ENCODE results near the gene TCFL5. TPM values are rescaled to one million over a fixed set of nuclear protein-coding genes. Genes with fewer than 3 reads are reported as not detected.

TCFL5 gene
- total RNA-seq, 4 donors from 2014 or later, result 9.0 to 20.3 (median 12.7) TPM

DNA sequence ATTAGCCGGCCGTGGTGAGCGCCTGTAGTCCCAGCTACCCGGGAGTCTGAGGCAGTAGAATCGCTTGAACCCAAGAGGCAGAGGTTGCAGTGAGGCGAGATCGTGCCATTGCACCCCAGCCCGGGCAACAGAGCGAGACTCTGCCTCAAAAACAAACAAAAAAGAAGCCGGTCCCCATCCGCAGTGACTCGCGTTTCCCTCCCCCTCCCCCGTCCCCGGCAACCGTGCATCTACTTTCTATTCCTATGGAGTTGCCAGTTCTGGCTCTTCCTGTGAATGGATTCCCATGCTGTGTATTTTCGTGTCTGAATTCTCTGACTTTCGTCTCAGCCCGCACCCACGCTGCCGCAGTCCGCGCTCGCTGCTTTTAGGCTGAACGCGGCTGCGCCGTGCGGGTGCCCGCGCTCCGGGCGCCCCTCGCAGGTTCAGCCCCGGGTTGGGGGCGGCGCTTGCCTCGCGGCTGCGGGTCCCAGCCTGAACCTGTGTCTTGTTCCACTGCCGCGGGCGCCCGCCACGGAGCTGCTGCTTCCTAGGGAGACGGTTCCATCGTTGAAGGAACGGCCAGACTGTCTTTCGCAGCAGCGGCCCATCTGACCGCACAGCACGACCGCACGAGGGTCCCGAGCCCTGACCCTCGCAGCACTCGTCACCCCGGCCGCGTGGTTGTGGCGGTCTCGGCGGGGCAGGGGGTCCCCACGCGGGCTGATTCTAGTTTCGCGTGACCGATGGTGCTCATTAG is 66.4 kb downstream of the TCFL5 start:
- no peaks in the 10 kb centered on the region for H3K27me3 ChIP-seq
- H3K9me3 ChIP-seq, result no peaks in the 10 kb centered on the region
- WGBS, result 0% methylated on average over 47 of the region's 68 CpGs
- peak overlapping the region; percentile 90 for H3K27ac ChIP-seq
- no peak for TF ChIP-seq POLR2AphosphoS5 (IDR thresholded peaks at IDR 0.05)
- no peak for TF ChIP-seq EP300 (IDR thresholded peaks at IDR 0.05)
- no peak for TF ChIP-seq POLR2A (IDR thresholded peaks at IDR 0.05)
- TF ChIP-seq, protein P1, sequence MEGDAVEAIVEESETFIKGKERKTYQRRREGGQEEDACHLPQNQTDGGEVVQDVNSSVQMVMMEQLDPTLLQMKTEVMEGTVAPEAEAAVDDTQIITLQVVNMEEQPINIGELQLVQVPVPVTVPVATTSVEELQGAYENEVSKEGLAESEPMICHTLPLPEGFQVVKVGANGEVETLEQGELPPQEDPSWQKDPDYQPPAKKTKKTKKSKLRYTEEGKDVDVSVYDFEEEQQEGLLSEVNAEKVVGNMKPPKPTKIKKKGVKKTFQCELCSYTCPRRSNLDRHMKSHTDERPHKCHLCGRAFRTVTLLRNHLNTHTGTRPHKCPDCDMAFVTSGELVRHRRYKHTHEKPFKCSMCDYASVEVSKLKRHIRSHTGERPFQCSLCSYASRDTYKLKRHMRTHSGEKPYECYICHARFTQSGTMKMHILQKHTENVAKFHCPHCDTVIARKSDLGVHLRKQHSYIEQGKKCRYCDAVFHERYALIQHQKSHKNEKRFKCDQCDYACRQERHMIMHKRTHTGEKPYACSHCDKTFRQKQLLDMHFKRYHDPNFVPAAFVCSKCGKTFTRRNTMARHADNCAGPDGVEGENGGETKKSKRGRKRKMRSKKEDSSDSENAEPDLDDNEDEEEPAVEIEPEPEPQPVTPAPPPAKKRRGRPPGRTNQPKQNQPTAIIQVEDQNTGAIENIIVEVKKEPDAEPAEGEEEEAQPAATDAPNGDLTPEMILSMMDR (IDR thresholded peaks at IDR 0.05), result no peak
- DNase-seq (ENCODE audit: low spot score in 2 of 2), result no peak
- peak overlapping the region; percentile 84 for H3K4me3 ChIP-seq
- peaks cover 24% of the 10 kb centered on the region for H3K36me3 ChIP-seq
- peaks cover 44% of the 10 kb centered on the region for H3K4me1 ChIP-seq

DNA sequence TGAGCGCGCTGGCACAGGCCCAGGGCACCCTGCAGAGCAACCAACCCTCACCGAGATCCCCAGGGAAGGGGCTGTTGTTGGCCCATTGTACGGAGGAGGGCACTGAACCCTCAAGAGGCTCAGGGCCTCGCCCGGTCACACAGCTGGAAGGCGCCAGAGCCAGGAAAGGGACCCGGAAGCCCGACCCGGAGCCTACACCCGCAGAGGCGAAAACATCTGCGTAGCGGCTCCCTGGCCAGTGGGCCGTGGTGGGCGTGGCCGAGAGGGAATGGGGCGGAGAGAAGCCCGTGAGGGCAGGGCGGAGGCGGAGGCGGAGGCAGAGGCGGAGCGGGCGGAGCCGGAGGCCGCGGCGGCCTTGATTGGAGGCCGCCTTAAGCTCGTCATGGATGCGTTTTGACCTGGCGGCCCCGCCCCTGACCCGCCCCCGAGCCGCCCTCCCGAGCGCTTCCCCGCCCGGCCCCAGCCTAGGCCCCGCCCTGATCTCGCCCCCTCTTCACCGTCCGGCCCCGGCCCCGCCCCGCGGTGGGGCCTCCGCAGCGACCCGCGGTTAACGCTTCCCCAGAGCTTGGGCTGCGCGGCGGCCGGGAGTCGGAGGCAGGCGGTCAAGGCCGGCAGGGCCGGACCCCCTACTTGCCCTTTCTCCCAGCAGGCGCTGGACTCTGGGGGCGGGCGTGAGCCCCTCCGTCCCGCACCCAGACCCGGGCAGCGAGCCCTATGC is 67.5 kb downstream of the TCFL5 start:
- WGBS, result 0% methylated on average over 12 of the region's 69 CpGs
- peak; percentile 98 to 99 for DNase-seq (ENCODE audit: low spot score in 2 of 2)
- Histone ChIP-seq H3K4me1 (peaks cover 44% of the 10 kb centered on the region), H3K27ac (peak overlapping the region; percentile 90), H3K4me3 (peak overlapping the region; percentile 84), H3K9me3 (no peaks in the 10 kb centered on the region), H3K27me3 (no peaks in the 10 kb centered on the region), H3K36me3 (peaks cover 14% of the 10 kb centered on the region)
- TF ChIP-seq, protein P1 (IDR thresholded peaks at IDR 0.05), result no peak
- TF ChIP-seq POLR2A (IDR thresholded peaks at IDR 0.05) (peak; percentile 9 to 71), POLR2AphosphoS5 (IDR thresholded peaks at IDR 0.05) (peak in 1 of 3 donors; percentile 65), EP300 (IDR thresholded peaks at IDR 0.05) (no peak)

DNA sequence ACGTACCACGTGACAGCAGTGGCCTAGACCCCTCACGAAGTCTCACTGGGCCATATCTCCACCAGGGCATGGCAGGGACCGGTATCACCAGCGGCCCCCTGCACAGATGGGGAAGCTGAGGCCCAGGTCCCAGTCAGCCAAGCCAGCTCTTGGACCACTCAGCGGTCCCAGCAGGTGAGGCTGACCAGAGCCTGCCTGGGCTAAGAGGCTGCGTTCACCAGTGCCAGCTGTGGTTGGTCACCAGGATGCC is 67.9 kb downstream of the TCFL5 start:
- no CpG with 5 or more reads among the region's 7 CpGs for WGBS
- H3K4me1 ChIP-seq, result peaks cover 44% of the 10 kb centered on the region
- no peaks in the 10 kb centered on the region for H3K9me3 ChIP-seq
- TF ChIP-seq POLR2AphosphoS5 (IDR thresholded peaks at IDR 0.05) (no peak), POLR2A (IDR thresholded peaks at IDR 0.05) (no peak), EP300 (IDR thresholded peaks at IDR 0.05) (no peak)
- TF ChIP-seq, protein P1 (IDR thresholded peaks at IDR 0.05), result no peak
- H3K27me3 ChIP-seq, result no peaks in the 10 kb centered on the region
- peak overlapping the region; percentile 84 for H3K4me3 ChIP-seq
- no peak for DNase-seq (ENCODE audit: low spot score in 2 of 2)
- H3K27ac ChIP-seq, result peak overlapping the region; percentile 90
- H3K36me3 ChIP-seq, result peaks cover 9% of the 10 kb centered on the region

DNA sequence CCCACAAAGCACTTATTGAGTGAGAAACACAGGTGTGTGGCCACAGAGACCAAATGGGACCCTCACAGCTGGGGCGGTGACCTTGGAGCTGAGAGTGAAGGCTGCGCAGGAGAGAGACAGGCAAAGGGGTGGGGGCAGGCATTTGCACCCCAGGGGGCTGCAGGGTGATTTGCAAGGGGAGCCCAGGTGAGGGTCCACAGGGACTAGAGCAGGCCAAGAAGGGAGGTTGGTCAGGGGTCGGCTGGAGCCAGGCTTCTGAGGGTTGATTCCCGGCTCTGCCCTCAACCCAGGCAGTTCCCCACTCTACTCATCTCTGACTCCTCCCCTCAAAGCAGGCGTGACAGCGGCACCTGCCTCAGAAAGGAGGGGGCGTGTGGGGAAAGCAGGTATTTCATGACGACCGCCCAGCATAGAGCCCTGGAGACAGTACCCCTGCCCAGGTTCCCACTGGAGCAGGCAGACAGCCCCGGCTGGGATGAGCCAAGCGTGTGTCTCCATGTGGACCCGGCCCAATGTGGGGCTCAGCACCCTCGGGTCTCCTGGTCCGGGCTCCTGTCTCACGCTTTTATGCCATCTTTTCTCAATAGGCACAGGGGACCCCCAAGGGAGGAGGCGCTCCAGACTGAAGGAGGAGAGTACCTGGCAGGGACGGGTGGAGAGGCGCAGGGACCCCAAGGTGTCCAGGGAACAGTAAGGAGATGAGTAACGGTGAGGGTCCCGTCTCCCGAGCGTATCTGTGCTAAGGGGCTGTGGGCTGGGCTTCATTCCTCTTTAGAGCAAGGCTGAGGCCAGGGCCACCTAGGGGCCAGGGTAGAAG is 68.5 kb downstream of the TCFL5 start:
- no peak for DNase-seq (ENCODE audit: low spot score in 2 of 2)
- Histone ChIP-seq H3K36me3 (peaks cover 3% of the 10 kb centered on the region), H3K9me3 (no peaks in the 10 kb centered on the region), H3K4me1 (peaks cover 44% of the 10 kb centered on the region), H3K4me3 (peak overlapping the region; percentile 84), H3K27ac (peak overlapping the region; percentile 90), H3K27me3 (no peaks in the 10 kb centered on the region)
- no peak for TF ChIP-seq POLR2A (IDR thresholded peaks at IDR 0.05)
- TF ChIP-seq, protein P1 (IDR thresholded peaks at IDR 0.05), result no peak
- no peak for TF ChIP-seq POLR2AphosphoS5 (IDR thresholded peaks at IDR 0.05)
- no peak for TF ChIP-seq EP300 (IDR thresholded peaks at IDR 0.05)
- WGBS, result 81% methylated on average over 15 of the region's 22 CpGs
